ENCODE measurements around the gene PLA2G12A.

DNA sequence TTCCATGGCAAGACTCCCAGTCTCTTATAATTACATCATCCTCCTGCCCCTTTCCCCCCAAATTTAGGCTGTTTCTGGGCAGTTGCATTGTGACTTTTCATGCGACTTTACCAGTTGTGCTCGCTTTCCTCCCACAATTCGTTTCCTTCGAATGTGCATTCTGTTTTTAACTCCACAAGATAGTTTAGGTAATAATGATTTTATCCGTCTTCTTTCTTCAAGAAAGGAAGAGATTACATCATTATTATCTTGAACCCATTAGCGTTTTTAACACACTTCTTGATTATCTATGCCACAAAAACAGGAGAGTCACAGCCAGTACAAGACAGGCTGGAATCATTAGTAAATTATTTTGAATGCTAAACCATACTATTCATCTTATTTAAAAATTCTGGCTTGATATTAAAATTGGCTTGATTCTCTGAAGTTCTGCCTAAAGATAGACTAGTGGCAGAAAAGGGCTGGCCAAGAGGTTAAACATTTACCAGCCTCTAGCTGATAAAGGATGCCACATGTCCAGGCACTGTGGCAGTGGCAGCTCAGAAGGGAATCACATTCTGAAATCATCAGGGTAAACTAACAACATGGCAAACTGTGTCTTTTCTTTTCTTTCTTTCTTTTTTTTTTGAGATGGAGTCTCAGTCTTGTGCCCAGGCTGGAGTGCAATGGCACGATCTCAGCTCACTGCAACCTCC is 19.7 kb upstream of the PLA2G12A start:
- TF ChIP-seq KDM1A (IDR thresholded peaks at IDR 0.05; ENCODE audit: low read depth) (no peak), ESRRA (IDR thresholded peaks at IDR 0.05; ENCODE audit: borderline replicate concordance, low read length) (no peak), CHD4 (IDR thresholded peaks at IDR 0.05; ENCODE audit: borderline replicate concordance) (no peak), HDAC2 (IDR thresholded peaks at IDR 0.05) (no peak), SMC3 (IDR thresholded peaks at IDR 0.05) (no peak), EP300 (IDR thresholded peaks at IDR 0.05) (no peak), NR3C1 (IDR thresholded peaks at IDR 0.05) (no peak), CHD2 (IDR thresholded peaks at IDR 0.05; ENCODE audit: low read length, partially characterized antibody) (no peak)
- TF ChIP-seq, protein P1, sequence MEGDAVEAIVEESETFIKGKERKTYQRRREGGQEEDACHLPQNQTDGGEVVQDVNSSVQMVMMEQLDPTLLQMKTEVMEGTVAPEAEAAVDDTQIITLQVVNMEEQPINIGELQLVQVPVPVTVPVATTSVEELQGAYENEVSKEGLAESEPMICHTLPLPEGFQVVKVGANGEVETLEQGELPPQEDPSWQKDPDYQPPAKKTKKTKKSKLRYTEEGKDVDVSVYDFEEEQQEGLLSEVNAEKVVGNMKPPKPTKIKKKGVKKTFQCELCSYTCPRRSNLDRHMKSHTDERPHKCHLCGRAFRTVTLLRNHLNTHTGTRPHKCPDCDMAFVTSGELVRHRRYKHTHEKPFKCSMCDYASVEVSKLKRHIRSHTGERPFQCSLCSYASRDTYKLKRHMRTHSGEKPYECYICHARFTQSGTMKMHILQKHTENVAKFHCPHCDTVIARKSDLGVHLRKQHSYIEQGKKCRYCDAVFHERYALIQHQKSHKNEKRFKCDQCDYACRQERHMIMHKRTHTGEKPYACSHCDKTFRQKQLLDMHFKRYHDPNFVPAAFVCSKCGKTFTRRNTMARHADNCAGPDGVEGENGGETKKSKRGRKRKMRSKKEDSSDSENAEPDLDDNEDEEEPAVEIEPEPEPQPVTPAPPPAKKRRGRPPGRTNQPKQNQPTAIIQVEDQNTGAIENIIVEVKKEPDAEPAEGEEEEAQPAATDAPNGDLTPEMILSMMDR (IDR thresholded peaks at IDR 0.05), result no peak
- TF ChIP-seq, protein P2, sequence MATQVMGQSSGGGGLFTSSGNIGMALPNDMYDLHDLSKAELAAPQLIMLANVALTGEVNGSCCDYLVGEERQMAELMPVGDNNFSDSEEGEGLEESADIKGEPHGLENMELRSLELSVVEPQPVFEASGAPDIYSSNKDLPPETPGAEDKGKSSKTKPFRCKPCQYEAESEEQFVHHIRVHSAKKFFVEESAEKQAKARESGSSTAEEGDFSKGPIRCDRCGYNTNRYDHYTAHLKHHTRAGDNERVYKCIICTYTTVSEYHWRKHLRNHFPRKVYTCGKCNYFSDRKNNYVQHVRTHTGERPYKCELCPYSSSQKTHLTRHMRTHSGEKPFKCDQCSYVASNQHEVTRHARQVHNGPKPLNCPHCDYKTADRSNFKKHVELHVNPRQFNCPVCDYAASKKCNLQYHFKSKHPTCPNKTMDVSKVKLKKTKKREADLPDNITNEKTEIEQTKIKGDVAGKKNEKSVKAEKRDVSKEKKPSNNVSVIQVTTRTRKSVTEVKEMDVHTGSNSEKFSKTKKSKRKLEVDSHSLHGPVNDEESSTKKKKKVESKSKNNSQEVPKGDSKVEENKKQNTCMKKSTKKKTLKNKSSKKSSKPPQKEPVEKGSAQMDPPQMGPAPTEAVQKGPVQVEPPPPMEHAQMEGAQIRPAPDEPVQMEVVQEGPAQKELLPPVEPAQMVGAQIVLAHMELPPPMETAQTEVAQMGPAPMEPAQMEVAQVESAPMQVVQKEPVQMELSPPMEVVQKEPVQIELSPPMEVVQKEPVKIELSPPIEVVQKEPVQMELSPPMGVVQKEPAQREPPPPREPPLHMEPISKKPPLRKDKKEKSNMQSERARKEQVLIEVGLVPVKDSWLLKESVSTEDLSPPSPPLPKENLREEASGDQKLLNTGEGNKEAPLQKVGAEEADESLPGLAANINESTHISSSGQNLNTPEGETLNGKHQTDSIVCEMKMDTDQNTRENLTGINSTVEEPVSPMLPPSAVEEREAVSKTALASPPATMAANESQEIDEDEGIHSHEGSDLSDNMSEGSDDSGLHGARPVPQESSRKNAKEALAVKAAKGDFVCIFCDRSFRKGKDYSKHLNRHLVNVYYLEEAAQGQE (IDR thresholded peaks at IDR 0.05), result no peak

Measured in A549 (cell line).